Adrenal gland (tissue), 5 donors: Measurements from ENCODE around the gene CCNI2.

Experiments used
- POLR2A ChIP-seq, 2 donors: fragments of 450-650 bp; IDR thresholded peaks; one replicate each; pipeline ENCODE4 v1.6.1; 2017; ENCODE audit warnings: antibody characterized with exemption in 2 of 2, mild to moderate bottlenecking in 2 of 2, moderate library complexity in 1 of 2
- TF ChIP-seq, protein P1 (sequence below), 6 experiments: fragments of 450-650 bp in 4 of 6; fragments of 200-600 bp in 2 of 6; sonication (generic) in 1 of 6; IDR thresholded peaks; 1 replicate in 5 of 6; 2 replicates in 1 of 6; pipeline versions ENCODE4 v1.5.1 to v1.8.0; 2016 to 2021; ENCODE audit warnings: antibody characterized with exemption in 6 of 6, mild to moderate bottlenecking in 2 of 6, moderate library complexity in 1 of 6
- donor health status: DM: no; HTN: no; CAD: no.

DNA sequence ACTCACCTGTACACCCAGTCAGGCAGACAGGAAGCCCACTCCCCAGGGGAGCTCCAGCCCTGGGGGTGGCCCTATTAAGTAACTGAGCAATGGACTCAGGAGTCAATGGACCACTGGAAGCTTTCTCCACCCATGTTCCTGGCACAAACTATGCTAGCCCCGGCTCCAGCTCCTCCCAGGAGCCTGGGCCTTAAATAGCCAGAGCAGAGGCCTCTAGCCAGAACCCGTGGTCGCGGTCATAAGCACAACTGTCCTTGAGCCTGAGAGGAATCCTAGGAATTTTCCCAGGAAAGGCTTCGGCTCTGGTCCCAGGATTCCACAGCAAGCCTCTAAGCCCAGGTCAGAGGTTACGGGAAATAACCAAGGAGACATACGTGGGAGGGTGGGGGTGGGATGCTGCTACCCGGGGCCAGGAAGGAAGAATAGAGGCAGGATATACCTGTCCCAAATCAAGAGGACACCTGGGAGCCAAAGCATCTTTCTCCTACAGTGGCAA, 24.3 kb downstream of the CCNI2 start:
- no peak for TF ChIP-seq POLR2A (IDR thresholded peaks at IDR 0.05)
- TF ChIP-seq, protein P1, sequence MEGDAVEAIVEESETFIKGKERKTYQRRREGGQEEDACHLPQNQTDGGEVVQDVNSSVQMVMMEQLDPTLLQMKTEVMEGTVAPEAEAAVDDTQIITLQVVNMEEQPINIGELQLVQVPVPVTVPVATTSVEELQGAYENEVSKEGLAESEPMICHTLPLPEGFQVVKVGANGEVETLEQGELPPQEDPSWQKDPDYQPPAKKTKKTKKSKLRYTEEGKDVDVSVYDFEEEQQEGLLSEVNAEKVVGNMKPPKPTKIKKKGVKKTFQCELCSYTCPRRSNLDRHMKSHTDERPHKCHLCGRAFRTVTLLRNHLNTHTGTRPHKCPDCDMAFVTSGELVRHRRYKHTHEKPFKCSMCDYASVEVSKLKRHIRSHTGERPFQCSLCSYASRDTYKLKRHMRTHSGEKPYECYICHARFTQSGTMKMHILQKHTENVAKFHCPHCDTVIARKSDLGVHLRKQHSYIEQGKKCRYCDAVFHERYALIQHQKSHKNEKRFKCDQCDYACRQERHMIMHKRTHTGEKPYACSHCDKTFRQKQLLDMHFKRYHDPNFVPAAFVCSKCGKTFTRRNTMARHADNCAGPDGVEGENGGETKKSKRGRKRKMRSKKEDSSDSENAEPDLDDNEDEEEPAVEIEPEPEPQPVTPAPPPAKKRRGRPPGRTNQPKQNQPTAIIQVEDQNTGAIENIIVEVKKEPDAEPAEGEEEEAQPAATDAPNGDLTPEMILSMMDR (IDR thresholded peaks at IDR 0.05): no peak
